NK-92 (cell line): Measurements from ENCODE around the gene ZNF441.
"Not testable (repeated sequence)": the region's sequence is repeated elsewhere in the genome, so short reads cannot be mapped to it uniquely, and the experiment has no call there.

Experiments used
- DNase-seq: peaks from one replicate; lab custom pipeline; 2025; ENCODE audit not compliant: unreplicated experiment; lab: John Stamatoyannopoulos, UW

ZNF441 gene

GRCh38 chr19:11766597-11767591 lies at the start of gene ZNF441:
TSS of gene ZNF441 (plus strand) at chr19:11767000. CDS start at chr19:11767194, 194 bp downstream.
- DNase-seq = peak; percentile 23

GRCh38 chr19:11721681-11722080 lies 45.1 kb upstream of the ZNF441 start:
- no peak for DNase-seq

GRCh38 chr19:11722414-11722813 lies 44.4 kb upstream of the ZNF441 start:
- DNase-seq = no peak

GRCh38 chr19:11729586-11729985 lies 37.2 kb upstream of the ZNF441 start:
- DNase-seq = no peak

DNA sequence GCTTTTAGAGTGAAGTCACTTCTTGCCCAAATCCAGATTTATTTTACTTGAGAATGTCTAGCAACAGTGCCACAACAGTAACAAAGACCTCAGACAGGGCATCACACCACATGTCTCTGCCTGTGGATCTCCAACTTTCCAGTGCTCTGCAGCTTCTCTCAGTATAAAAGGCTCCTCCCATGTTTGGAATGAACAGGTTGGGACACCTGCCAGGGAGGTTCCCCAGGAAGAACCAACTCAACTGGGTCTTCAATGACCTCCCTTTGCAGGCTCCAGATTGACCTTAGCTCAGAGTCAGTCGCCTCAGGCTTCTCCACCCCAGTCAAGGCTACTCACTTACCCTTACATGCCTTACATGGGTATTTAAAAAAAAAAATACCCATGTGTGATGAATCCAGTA lies 31.4 kb upstream of the ZNF441 start:
- no peak for DNase-seq

GRCh38 chr19:11736696-11737095 lies 30.1 kb upstream of the ZNF441 start:
- no peak for DNase-seq

DNA sequence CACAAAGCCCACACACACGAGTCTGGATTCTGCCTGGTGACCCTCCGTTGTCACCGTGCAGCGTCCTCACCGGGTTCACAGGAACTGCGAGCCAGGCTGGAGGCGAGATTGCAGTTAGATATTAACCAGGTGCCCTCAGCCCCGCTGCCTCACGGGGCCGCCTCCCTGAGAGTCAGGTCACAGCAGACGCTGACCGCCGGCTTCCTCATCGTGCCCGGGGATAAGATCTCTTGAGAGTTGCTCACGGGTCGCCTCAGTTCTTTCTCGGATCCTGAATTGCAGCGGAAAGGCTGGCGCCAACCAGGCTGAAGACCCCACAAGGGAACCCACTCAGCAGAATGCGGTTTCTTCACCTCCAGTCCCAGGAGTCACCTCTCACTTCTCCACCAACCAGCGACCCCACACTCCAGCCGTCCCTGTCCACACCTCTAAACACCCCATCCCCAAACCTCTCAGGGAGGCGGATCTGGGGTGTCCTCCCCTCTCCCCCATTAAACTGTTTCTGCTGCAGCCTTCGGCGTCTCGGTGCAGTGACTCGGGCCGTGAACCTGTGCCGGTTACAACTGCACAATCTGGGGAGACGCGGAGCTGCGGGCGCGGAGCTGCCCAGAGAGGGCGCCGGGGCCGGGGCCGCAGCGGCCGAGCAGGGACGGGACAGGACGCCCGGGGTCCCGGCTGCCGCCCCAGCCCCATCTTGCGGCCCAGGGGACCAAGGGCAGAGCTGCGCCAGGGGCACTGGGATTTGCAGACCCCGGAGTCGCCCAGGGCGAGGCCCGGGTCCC lies 28.6 kb upstream of the ZNF441 start:
- DNase-seq = no peak

GRCh38 chr19:11738746-11739620 lies 27.8 kb upstream of the ZNF441 start, which contains the start of gene ZNF823:
TSS of gene ZNF823 (minus strand) at chr19:11738946. CDS start at chr19:11738819, 127 bp downstream.
- DNase-seq = peak; percentile 80

GRCh38 chr19:11745869-11746268 lies 20.9 kb upstream of the ZNF441 start:
- DNase-seq = no peak

DNA sequence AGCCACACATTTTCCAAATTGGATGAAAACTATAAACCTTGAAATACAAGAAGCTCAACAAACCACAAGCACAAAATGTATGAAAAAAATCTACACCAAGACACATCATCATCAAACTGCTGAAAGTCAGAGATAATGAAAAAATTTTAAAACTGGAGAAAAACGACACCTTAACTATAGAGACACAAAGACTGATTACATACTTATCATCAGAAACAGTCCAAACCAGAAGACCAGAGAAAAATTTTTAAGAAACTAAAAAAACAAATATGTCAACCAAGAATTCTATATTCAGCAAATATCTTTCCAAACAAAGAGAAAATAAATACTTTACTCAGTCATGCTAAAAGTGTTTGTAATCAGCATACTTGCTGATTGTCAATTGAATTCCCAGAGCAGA lies 19.5 kb upstream of the ZNF441 start:
- DNase-seq = no peak

GRCh38 chr19:11749751-11750150 lies 17.0 kb upstream of the ZNF441 start:
- no peak for DNase-seq

DNA sequence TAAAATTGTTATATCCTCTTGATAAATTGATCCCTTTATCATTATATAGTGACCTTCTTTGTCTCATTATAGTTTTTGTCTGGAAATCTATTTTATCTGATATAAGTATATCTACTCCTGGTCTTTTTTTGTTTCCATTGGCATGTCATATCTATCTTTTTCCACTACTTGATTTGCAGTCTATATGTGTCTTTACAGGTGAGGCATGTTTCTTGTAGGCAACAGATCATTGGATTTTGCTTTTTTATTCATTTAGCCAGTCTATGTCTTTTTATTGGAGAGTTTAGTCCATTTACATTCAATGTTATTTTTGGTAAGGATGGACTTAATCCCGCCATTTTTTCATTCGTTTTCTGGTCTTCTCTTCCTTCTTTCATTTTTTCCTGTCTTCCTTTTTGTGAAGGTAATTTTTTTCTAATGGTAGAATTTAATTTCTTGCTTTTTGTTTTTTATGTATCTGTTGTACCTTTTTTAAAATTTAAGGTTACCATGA lies 14.5 kb upstream of the ZNF441 start:
- no peak for DNase-seq

- no peak for DNase-seq
These were observed 12.1 kb upstream of the ZNF441 start for GRCh38 chr19:11754663-11755062.

GRCh38 chr19:11756965-11757364 lies 9.8 kb upstream of the ZNF441 start:
- no peak for DNase-seq

GRCh38 chr19:11759805-11760204 lies 7.0 kb upstream of the ZNF441 start:
- DNase-seq = no peak

DNA sequence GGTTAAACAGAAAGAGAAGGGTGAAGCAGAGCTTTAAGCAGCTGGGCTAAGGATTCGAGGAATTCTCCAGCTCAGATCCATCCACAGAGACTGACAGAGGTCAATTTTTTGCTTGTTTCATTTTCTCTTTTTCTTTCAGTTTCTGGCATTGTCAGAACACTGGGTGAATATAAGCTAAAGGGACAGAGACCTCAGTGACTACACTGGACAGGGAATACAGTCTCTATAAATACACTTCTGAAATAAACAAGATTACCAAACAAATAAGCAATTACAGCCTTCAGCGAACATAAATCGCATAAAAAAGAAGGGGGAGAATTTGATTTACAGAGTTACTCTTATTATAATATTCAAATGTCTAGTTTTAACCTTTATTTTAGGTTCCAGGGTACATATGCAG lies 3.7 kb upstream of the ZNF441 start:
- no peak for DNase-seq

- no peak for DNase-seq
These were observed 3.2 kb upstream of the ZNF441 start for GRCh38 chr19:11763611-11764010.

DNA sequence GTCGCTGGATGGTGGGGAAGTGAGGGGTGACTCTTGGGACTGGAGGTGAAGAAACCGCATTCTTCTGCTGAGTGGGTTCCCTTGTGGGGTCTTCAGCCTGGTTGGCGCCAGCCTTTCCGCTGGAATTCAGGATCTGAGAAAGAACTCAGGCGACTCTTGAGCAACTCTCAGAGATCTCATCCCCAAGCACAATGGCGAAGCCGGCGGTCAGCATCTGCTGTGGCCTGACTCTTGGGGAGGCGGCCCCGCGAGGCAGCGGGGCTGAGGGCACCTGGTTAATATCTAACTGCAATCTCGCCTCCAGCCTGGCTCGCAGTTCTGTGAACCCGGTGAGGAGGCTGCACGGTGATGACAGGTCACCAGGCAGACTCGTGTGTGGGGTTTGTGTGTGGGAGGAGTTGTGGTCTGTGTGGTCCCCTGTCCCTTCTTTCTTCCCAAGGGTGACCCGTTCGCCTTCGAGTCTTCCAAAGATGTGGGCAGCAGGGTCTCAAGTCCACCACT lies 883 bp downstream of the ZNF441 start:
- DNase-seq = no peak

DNA sequence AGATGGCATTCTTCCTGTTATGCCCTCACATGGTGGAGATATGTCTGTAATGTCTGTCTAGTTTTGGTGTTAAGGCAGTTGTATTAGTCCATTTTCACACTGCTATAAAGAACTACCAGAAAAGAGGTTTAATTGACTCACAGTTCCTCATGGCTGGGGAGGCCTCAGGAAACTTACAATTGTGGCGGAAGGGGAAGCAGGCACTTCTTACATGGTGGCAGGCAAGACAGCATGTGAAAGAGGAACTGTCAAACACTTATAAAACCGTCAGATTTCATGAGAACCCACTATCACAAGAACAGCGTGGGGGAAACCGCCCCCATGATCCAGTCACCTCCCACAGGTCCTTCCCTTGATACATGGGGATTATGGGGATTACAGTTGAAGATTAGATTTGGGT lies 3.2 kb downstream of the ZNF441 start:
- DNase-seq = no peak

- not testable (repeated sequence) for DNase-seq
These were observed 4.7 kb downstream of the ZNF441 start for GRCh38 chr19:11771520-11771919.
